RWPE2 (cell line): ENCODE measurements around the gene RABGAP1.

Experiments
- ATAC-seq: fragments of 200-7000 bp; cut with Tn5 transposase; 3 replicates; pipeline ENCODE4 v1.9.1; 2021; ENCODE audit warnings: low read depth
- DNase-seq: peaks from one replicate; pipeline ENCODE4 v3.0.0-alpha.2; 2020; ENCODE audit warnings: low spot score
- H3K27ac ChIP-seq: fragments of 450-650 bp; 2 replicates; pipeline ENCODE4 v1.5.1; 2017; ENCODE audit warnings: mild to moderate bottlenecking; ENCODE audit not compliant: poor library complexity, severe bottlenecking
- H3K27me3 ChIP-seq: fragments of 250-450 bp; sonication (Bioruptor Pico); 2 replicates; pipeline ENCODE4 v1.5.1; 2021; ENCODE audit warnings: mild to moderate bottlenecking, moderate library complexity; ENCODE audit not compliant: insufficient read depth, poor library complexity, severe bottlenecking
- H3K36me3 ChIP-seq: fragments of 250-450 bp; sonication (Bioruptor Pico); 2 replicates; pipeline ENCODE4 v1.5.1; 2020; ENCODE audit warnings: low read depth, mild to moderate bottlenecking, moderate library complexity
- H3K4me1 ChIP-seq: fragments of 250-450 bp; sonication (Bioruptor Pico); 2 replicates; pipeline ENCODE4 v1.5.1; 2021; ENCODE audit warnings: mild to moderate bottlenecking, moderate library complexity; ENCODE audit not compliant: insufficient read depth, poor library complexity, severe bottlenecking
- H3K4me3 ChIP-seq: fragments of 250-450 bp; sonication (Bioruptor Pico); 2 replicates; pipeline ENCODE4 v1.5.1; 2021; ENCODE audit warnings: mild to moderate bottlenecking, moderate library complexity; ENCODE audit not compliant: severe bottlenecking
- H3K9me3 ChIP-seq: fragments of 250-450 bp; sonication (Bioruptor Pico); 2 replicates; pipeline ENCODE4 v1.5.1; 2021; ENCODE audit warnings: mild to moderate bottlenecking, moderate library complexity; ENCODE audit not compliant: severe bottlenecking
- CTCF ChIP-seq: fragments of 450-650 bp; IDR thresholded peaks from one replicate; pipeline ENCODE4 v1.5.1; 2017; ENCODE audit warnings: mild to moderate bottlenecking, moderate library complexity; ENCODE audit not compliant: poor library complexity, severe bottlenecking

The RABGAP1 gene

GRCh38 chr9:122931226-122932121, 9.3 kb upstream of the RABGAP1 start, which contains the start of gene ZBTB26:
ZBTB26 (minus strand) TSS chr9:122931512; CDS start chr9:122919934, 11,578 bp downstream.
- H3K27ac ChIP-seq = peak within 1 kb of the TSS; percentile 59
- ATAC-seq (peak; percentile 98), DNase-seq (peak; percentile 97)
- TF ChIP-seq CTCF = no peak
- no peaks in the 10 kb centered on the region for H3K27me3 ChIP-seq
- H3K4me1 ChIP-seq = peaks cover 14% of the 10 kb centered on the region
- H3K36me3 ChIP-seq = peaks cover 11% of the 10 kb centered on the region
- H3K4me3 ChIP-seq = peak within 1 kb of the TSS; percentile 84
- H3K9me3 ChIP-seq = no peaks in the 10 kb centered on the region

- no peak for DNase-seq
- TF ChIP-seq CTCF = no peak
- peaks cover 5% of the 10 kb centered on the region for H3K4me1 ChIP-seq
- no peaks in the 10 kb centered on the region for H3K9me3 ChIP-seq
- H3K27ac ChIP-seq = no peak overlapping the region
- no peaks in the 10 kb centered on the region for H3K27me3 ChIP-seq
- no peak for ATAC-seq
- peaks cover 25% of the 10 kb centered on the region for H3K36me3 ChIP-seq
- H3K4me3 ChIP-seq = no peak overlapping the region
These were observed 4.4 kb upstream of the RABGAP1 start for GRCh38 chr9:122936464-122936863.

- Histone ChIP-seq H3K36me3 (peaks cover 25% of the 10 kb centered on the region), H3K27me3 (no peaks in the 10 kb centered on the region), H3K9me3 (no peaks in the 10 kb centered on the region), H3K4me3 (no peak overlapping the region), H3K27ac (no peak overlapping the region), H3K4me1 (peaks cover 5% of the 10 kb centered on the region)
- DNase-seq = no peak
- ATAC-seq = no peak
- TF ChIP-seq CTCF = no peak
These were observed 3.9 kb upstream of the RABGAP1 start for GRCh38 chr9:122936883-122937282.

GRCh38 chr9:122939601-122940000, 1.2 kb upstream of the RABGAP1 start:
- no peak for DNase-seq
- H3K27me3 ChIP-seq = no peaks in the 10 kb centered on the region
- no peaks in the 10 kb centered on the region for H3K9me3 ChIP-seq
- ATAC-seq = no peak
- peak overlapping the region; percentile 56 for H3K27ac ChIP-seq
- H3K36me3 ChIP-seq = peaks cover 25% of the 10 kb centered on the region
- no peak for TF ChIP-seq CTCF
- H3K4me3 ChIP-seq = no peak overlapping the region
- no peaks in the 10 kb centered on the region for H3K4me1 ChIP-seq

- Histone ChIP-seq H3K4me1 (peaks cover 2% of the 10 kb centered on the region), H3K36me3 (peaks cover 26% of the 10 kb centered on the region), H3K4me3 (peak overlapping the region; percentile 92), H3K9me3 (no peaks in the 10 kb centered on the region), H3K27me3 (no peaks in the 10 kb centered on the region), H3K27ac (peak overlapping the region; percentile 56)
- ATAC-seq (peak; percentile 4; the same call in 1 of the 3 replicates), DNase-seq (no peak)
- TF ChIP-seq CTCF = no peak
These were observed 419 bp upstream of the RABGAP1 start for GRCh38 chr9:122940454-122940748.
